GM12873 (cell line): Measurements from ENCODE around the gene ZFPL1.

ENCODE experiments used
- TF ChIP-seq, protein P1 (sequence below): IDR thresholded peaks from 2 replicates; pipeline ENCODE4 v1.5.1; 2012; ENCODE audit warnings: low read depth, mild to moderate bottlenecking, moderate library complexity, low read length, control low read depth; ENCODE audit not compliant: insufficient read depth; ENCODE audit errors: missing control alignments

The ZFPL1 gene

DNA sequence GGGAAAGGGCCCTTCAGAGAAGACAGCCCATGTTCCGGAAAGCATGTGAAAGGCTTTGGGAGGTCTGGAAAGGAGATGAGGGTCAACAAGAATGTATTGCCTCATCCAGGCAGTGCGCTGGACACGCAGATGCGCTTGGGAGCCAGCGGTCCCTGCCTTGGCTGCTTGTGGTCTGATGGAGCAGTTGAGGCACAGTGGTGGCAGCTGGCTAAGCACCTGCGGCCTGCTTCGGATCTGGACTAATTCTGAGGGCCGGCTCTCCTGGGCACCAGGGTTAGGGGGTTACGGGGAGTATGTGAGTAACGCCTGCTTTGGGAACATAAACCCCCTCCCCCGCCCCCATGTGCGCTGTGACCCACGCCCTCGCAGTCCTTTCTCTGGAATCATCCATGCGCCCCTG is 23.1 kb downstream of the ZFPL1 start:
- TF ChIP-seq, protein P1, sequence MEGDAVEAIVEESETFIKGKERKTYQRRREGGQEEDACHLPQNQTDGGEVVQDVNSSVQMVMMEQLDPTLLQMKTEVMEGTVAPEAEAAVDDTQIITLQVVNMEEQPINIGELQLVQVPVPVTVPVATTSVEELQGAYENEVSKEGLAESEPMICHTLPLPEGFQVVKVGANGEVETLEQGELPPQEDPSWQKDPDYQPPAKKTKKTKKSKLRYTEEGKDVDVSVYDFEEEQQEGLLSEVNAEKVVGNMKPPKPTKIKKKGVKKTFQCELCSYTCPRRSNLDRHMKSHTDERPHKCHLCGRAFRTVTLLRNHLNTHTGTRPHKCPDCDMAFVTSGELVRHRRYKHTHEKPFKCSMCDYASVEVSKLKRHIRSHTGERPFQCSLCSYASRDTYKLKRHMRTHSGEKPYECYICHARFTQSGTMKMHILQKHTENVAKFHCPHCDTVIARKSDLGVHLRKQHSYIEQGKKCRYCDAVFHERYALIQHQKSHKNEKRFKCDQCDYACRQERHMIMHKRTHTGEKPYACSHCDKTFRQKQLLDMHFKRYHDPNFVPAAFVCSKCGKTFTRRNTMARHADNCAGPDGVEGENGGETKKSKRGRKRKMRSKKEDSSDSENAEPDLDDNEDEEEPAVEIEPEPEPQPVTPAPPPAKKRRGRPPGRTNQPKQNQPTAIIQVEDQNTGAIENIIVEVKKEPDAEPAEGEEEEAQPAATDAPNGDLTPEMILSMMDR: no peak

DNA sequence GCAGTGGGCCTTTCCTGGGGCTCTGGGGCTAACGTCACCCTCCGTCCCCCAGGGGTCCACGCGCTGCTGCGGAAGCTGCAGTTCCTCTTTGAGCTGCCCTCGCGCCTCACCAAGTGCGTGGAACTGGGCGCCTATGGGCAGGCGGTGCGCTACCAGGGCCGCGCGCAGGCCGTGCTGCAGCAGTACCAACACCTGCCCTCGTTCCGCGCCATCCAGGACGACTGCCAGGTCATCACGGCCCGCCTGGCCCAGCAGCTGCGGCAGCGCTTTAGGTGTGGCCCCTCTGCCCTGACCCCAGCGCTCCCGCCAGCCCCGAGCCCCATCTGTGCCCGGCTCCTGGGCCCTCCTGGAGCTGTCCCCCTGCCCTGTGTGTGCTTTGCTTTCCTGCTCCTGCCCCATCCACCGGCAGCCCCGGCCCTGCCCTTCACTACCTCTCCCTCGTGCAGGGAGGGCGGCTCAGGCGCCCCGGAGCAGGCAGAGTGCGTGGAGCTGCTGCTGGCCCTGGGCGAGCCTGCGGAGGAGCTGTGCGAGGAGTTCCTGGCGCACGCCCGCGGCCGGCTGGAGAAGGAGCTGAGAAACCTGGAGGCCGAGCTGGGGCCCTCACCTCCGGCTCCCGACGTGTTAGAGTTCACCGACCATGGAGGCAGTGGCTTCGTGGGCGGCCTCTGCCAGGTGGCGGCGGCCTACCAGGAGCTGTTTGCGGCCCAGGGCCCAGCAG is 23.9 kb downstream of the ZFPL1 start:
- TF ChIP-seq, protein P1: no peak

DNA sequence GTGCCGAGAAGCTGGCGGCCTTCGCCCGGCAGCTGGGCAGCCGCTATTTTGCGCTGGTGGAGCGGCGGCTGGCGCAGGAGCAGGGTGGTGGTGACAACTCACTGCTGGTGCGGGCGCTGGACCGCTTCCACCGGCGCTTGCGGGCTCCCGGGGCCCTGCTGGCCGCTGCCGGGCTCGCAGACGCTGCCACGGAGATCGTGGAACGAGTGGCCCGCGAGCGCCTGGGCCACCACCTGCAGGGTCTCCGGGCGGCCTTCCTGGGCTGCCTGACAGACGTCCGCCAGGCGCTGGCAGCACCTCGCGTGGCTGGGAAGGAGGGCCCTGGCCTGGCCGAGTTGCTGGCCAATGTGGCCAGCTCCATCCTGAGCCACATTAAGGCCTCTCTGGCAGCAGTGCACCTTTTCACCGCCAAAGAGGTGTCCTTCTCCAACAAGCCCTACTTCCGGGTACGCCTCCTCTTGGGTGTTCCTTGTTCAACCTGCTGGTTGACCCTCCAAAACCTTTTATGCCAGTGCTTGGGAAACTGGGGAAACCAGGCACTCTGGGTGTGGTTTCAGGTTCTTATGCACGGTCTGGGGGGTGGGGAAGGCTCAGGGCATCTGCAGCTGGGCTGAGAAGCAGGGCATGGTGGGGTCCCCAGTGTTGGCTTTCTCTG is 24.6 kb downstream of the ZFPL1 start:
- TF ChIP-seq, protein P1: no peak

DNA sequence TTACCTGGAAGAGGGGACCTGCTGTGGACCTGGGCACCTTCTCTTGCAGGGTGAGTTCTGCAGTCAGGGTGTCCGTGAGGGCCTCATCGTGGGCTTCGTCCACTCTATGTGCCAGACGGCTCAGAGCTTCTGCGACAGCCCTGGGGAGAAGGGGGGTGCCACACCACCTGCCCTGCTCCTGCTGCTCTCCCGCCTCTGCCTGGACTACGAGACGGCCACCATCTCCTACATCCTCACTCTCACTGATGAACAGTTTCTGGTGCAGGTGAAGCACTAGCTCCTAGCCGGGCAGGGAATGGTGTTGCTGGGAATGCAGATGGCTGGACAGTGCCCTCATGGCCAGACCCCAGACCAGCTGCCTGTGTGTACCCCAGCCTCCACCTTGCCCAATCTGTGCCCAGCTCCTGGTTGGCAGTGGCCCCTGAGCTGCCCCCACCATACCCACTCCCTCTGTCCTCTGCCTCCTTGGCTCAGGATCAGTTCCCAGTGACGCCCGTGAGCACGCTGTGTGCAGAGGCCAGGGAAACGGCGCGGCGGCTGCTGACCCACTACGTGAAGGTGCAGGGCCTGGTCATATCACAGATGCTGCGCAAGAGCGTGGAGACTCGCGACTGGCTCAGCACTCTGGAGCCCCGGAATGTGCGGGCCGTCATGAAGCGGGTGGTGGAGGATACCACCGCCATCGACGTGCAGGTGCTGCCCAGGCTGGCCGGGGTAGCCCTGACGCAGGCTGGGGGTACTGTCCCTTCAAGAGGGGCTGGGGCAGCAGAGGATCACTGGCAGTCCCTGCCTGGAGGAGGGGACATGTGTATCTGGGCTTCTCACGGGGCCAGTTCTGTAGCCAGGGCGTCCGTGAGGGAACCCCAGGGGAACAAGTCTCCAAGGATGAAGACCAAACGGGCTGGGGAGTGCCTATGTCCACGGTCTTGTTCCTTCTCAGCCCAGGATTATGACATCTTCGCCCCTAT is 25.5 kb downstream of the ZFPL1 start:
- TF ChIP-seq, protein P1: no peak

DNA sequence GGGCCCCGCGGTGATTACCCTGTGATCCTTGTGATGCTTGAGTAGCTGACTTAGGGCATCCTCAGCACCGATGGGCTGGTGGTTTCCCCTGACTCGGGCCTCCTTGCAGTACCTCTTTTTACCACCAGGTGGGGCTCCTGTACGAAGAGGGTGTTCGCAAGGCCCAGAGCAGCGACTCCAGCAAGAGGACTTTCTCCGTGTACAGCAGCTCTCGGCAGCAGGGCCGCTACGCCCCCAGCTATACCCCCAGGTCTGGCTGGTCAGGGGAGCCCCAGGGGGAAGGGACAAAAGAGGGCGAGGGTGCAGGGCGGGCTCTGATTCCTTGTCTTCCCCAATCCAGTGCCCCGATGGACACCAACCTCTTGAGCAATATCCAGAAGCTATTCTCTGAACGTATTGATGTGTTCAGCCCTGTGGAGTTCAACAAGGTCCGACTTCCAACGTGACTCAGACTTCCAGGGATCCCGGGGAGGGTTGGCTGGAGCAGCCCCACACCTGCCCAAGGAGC is 26.4 kb downstream of the ZFPL1 start:
- TF ChIP-seq, protein P1: peak; percentile 98

DNA sequence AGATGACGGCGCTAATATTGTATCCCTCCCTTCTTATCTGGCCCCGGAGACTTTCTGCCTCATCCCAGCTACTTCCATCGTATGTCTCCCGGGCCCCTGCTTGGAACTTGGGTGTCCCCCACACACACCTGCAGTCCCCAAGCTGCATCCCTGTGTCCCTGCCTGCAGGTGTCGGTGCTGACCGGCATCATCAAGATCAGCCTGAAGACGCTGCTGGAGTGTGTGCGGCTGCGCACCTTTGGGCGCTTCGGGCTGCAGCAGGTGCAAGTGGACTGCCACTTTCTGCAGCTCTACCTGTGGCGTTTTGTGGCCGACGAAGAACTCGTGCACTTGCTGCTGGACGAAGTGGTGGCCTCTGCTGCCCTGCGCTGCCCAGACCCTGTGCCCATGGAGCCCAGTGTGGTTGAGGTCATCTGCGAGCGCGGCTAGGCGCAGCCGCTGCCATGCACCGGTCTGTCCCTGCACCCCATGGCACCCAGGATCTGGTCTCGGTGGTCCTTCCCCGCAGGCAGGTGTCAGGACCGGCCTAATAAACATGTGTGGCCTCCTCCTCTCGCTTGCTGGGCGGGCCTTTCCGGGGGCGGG is 27.2 kb downstream of the ZFPL1 start:
- TF ChIP-seq, protein P1: peak; percentile 5
